HG02623 (cell line): Measurements from ENCODE around the gene SPTLC1.
"Not testable (repeated sequence)": the region's sequence is repeated elsewhere in the genome, so short reads cannot be mapped to it uniquely, and the experiment has no call there.

Experiments
- ATAC-seq: cut with Tn5 transposase; IDR thresholded peaks from one replicate; pipeline ENCODE4 v1.9.1; 2021; ENCODE audit warnings: moderate library complexity; ENCODE audit not compliant: unreplicated experiment

SPTLC1 gene, protein sequence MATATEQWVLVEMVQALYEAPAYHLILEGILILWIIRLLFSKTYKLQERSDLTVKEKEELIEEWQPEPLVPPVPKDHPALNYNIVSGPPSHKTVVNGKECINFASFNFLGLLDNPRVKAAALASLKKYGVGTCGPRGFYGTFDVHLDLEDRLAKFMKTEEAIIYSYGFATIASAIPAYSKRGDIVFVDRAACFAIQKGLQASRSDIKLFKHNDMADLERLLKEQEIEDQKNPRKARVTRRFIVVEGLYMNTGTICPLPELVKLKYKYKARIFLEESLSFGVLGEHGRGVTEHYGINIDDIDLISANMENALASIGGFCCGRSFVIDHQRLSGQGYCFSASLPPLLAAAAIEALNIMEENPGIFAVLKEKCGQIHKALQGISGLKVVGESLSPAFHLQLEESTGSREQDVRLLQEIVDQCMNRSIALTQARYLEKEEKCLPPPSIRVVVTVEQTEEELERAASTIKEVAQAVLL

DNA sequence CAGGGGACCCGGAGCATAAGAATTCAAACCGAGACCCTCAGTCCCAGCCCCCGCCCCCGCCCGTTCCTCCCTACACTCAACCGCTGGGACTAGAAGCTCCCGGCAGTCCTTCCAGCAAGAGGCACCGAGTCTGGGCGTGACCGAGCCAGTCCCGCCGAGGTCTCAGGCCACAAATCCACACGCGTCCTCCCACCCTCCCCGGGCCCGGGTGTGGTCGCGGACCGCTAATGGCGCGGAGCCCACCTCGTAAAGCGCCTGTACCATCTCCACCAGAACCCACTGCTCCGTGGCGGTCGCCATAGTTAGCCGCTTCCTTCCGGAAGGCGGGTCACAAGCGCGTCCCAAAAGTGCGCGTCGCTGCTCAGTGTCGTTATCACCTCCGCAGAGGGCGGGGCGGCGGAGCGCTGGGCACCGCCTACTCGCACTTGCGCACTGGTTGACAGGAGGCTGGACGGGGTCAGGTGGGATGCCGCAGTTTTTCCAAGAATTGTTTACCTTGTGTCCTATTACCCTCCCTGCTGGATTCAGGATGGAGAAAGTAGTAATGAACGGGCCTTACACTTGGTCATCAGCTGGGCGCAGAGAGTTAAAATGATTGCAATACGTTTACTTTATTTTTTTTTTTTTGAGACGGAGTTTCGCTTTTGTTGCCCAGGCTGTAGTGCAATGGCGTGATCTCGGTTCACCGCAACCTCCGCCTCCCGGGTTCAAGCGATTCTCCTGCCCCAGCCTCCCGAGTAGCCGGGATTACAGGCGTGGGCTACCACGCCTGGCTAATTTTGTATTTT is at the start of gene SPTLC1:
SPTLC1 (minus strand) TSS at position 343 of the 788 bp plus-strand sequence; CDS start at position 300, 43 bp downstream.
- ATAC-seq = peak; percentile 95

DNA sequence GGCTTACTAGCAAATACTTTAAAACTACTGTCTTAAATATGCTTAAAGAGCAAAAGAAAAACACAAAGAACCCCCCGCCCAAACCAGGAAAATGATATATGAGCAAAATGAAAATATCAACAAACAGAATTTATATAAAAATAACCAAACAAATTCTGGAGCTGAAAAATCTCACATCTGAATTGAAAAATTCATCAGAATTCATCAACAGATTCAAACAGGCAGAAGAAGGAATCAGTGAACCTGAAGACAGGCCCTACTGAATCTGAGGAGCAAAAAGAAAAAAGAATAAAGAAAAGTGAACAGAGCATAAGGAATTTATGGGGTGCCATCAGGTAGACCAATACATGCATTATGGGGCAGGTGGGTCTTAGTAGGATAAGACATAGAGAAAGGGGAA is 49.8 kb upstream of the SPTLC1 start:
- ATAC-seq = no peak

DNA sequence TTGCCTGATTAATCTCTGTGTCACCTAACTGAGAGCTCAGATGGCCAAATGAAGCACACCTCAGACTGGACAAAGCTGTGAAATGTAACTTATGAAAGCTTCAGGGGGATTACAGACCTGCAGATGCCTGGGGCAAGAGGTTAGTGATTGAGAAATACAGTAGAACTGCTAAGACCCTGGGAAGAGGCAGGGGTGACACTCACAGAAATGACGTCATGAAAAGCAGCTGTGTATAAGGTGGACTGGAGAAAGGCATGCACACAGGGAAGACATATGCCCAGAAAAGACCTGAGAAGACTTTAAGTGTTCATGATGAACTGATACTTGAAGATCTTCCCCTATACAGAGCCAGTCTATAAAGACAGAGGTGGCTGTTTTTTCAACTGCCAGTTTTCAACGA is 49.3 kb upstream of the SPTLC1 start:
- ATAC-seq = no peak

DNA sequence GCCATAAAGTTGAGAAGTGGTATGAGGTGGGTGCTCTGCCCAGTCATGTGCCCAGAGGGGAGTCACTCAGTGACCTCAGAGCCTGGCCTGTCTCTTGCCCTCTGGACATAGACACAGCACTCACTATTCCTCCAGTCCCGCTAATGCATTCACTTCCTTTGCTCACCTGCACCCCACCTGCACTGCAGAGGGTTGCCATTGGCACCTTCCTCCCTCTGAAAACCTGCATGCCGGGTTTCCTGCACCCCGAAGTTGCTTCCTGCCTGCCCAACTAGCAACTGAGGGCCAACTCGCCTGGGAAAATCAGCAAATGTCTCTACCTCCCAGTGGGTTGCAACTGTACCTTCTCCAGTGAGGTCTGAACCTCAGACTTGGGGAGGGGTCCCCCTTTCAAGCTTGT is 48.1 kb upstream of the SPTLC1 start:
- no peak for ATAC-seq

DNA sequence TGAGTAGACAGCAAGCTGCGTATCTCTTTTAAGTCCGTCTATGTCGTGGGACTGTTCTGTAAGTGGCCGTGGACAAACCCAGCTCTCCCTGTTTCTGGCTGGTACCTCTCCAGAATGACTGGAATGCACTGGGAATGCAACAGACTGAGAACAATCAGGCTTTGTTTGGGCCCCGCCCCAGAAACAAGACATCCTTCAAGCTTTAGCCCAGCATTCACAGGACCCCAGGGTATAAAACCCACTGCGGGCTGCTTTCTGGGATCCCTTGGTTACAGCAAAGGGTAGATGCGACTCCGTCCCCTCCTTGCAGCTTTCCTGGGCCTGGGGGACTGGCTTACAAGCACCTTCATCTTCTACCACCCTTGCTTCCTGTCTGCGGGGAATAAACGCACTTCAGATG is 45.6 kb upstream of the SPTLC1 start:
- no peak for ATAC-seq

DNA sequence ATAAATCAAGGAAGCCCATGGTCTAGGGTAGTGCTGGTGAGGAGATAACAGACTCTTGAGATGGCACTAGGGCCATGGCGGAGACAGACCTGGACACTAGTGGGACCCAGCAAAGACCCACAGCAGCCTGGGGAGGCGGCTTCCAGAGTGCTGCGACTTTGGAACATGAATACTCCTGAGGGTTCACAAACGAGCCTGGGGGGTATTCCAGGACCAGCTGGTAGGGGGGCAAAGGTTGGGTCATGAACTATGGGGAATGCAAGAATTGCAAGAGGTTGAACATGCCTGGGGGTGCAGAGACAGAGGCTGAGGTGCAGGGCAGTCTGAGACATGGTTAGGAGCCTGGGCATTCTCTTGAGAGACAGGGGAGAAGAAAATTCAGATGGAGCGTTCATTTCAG is 43.8 kb upstream of the SPTLC1 start:
- no peak for ATAC-seq

DNA sequence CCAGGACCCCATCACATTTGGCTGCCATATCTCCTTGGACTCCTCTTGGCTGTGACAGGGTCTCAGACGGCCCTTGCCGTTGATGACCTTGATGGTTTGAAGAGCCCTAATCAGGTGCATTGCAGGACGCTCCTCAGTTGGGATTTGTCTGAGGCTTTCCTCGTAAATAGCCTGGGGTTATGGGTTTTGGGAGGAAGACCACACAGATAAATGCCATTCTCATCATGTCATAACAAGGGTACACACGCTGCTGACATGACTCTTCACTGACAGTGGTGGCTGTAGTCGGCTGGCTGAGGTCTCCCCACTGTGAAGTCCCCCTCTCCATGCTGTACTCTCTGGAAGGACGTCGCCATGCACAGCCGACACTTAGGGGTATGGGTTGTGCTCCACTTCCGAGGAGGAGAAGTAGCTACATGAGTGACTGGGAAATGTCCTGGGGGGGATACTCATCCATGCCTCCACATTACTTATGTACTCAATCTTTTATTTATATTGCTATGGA is 42.9 kb upstream of the SPTLC1 start:
- ATAC-seq = no peak

DNA sequence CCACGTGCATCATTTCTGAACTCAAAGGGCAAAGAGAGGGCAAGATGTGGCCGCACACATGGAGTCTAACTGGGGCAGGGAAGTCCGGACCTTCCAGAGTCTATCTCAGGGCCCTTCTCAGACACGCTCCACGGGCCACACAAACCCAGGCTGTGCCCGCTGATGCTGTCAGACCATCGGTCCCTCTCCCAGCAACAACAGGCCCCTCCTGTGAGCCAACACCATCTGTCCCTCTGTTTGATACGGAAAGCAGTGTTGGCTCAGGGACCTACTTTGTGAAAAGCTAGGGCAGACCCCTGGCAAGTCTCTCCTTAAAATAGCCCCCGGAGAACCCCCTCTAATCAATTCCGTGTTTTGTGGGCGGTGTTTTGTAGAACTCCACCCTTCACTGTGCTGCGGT is 40.5 kb upstream of the SPTLC1 start:
- ATAC-seq = not testable (repeated sequence)

DNA sequence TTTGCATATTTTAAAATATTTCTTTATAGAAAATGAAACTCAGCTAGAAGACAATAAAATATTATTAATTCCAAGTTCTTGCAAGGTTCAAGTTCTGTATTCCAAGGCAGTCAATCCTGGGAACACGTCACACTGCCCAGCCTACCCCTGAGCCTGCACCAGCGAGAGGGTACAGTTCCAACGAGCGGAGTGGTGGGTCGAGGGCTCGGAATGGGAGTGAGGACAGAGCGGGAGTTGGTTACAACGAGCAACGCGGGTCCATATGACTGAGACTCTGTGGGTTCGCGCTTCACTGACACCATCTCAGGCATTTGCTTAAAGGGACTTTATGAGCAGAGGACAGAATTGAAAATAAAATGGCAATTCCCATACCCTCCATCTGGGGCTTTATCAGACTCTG is 40.0 kb upstream of the SPTLC1 start:
- no peak for ATAC-seq

DNA sequence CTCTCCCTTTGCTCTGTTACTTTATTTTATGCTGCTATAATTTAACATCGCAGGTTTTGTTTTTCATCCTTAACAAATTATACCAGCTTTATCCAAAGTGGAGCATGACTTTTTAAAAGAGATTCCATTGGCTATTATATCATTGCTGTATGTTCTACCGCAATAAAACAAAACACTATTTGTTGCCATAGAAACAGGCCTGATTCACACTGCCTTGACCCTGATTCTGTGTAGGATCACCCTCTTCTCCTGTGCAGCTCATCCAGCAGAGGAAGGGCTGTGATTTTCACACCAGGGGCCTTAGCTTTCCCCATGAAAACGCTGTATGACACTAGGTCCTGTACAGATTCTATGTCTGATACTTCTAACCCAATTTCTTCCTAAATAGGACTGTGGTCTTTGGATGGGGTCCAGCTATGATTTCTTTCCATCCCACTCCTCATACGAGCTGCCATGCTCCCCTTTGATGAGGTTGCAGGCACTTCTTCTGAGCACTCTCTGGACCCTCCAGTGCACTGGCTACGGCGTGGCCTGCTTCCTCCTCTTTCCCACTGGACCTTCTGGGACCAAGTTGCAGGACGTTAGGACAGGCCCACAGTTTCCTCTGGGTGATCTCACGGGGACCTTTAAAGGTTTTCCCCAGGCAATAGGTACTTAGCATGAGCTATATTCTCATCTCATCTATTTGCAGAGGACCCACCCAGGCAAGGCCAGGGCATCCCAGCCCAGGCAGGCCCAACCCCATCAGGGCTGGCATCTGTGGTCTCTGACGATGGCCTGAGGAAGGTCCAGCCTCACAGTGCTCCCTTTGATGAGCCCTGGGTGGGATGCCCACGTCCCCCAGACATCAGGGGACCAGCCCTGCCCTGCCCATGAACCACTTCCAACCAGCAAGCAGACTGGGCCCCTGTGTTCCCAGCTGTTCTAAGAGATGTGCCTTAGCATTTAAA is 38.5 kb upstream of the SPTLC1 start:
- ATAC-seq = not testable (repeated sequence)

DNA sequence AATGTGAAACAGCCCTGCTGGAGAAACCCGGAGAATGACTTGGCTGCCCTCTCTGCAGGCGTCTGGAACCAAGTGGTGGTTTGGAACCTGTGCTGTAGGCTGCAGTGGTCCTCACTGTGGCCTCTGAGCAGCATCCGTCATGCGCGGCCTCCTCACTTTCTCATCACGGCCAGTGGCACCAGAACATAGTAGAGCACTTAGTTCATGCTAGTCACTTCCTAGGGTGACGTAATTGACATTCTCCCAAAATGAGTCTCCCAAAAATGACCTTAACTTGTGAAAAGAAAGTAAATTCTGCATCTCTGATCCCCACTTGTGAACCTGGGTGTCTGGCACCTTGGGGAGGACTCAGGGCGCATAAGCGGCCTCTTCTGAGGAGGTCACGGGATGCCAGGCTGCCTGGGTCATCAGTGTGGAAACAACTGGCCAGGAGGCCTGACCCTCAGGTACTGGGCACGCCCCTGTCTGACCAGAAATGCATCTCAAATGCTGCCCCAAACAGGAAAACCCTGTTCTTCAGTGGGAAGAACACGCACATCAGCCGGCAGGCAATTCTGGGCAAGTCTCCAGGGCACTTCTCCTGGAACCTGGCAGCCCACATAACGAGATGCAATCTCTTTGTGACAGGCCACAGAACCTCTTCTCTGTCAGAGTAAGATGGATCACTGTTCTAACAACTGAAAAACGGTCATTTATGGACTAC is 36.6 kb upstream of the SPTLC1 start:
- ATAC-seq = no peak

DNA sequence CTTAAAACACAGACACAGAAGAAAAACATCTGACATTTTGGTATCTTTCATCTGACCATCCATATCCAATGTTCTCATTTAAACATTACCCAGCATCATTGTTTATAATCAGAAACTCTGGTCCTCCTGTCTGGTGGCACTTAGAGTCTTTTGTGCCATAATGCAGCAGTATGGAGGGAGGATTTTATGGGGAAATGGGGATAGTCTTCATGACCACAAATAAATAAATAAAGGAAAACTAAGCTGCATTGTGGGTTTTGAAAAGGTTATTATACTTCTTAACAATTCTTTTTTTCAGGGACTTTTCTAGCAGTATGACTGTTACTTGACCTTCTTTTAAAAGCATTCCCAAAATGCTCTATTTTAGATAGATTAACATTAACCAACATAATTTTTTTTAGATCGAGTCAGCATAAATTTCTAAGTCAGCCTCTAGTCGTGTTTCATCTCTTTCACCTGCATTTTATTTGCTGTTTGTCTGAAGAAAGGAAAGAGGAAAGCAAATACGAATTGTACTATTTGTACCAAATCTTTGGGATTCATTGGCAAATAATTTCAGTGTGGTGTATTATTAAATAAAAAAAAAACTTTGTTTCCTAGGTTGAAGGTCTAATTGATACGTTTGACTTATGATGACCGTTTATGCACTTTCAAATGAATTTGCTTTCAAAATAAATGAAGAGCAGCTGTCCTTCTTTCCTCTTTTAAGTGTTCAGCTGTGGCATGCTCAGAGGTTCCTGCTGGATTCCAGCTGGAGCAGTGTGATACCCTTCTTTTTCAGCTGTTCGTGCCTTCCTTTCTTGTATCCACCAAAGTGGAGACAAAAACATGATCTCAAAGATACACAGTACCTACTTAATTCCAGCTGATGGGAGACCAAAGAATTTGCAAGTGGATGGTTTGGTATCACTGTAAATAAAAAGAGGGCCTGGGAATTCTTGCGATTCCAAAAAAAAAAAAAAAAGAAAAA is 35.6 kb upstream of the SPTLC1 start:
- not testable (repeated sequence) for ATAC-seq

DNA sequence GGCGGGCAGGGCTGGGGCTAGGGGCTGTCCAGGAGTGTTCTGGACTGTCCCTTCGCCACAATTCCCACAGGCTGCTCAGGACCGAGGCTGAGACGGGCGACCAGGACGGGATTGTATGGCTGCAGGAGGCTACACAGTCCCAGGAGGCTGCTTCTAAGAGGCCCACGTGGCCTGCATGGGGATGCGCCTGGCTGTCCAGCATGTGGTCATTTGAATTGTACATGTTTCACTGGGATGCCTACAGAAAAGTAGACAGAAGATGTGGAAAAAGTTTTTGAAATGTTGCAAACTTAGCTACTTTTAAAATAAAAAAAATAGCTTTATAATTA is 32.6 kb upstream of the SPTLC1 start:
- no peak for ATAC-seq

DNA sequence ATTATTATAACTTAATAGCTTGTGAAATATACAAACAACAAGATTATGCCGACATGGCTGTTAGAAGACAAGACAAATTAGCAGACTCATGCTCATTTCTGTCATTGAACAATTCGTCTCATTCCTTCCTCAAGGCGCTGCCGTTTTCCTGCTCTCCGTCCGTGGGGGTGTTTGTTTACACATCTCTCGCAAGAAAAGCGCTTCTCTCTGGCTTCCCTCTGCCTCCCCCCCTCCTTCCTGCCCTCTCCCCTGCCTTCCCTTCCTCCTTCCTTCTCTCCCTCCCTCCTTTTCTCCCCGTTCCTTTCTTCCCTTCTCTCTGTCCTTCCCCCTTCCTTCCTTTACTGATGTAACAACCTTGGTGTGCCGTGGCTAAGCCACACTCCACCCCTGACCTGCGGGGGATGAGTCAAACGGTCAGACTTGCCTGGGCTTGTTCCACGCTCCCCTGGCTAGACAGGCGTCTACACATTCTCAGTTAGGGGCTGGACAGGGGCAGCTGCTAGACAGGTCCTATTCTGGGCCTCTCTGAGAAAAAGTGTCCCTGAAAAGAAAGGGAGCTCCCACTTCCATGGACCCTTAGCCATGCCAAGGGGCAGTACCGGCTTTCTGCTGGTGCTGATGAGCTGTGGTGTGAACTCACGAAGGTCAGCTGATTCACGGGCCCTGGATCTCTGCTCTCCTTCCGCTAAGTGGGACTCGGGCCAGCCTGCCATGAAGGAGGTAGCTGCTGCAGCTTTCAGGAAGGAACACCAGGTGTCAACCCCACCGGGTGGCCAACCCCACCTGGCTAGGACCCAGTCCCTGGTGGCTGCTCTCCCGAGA is 32.0 kb upstream of the SPTLC1 start:
- no peak for ATAC-seq

DNA sequence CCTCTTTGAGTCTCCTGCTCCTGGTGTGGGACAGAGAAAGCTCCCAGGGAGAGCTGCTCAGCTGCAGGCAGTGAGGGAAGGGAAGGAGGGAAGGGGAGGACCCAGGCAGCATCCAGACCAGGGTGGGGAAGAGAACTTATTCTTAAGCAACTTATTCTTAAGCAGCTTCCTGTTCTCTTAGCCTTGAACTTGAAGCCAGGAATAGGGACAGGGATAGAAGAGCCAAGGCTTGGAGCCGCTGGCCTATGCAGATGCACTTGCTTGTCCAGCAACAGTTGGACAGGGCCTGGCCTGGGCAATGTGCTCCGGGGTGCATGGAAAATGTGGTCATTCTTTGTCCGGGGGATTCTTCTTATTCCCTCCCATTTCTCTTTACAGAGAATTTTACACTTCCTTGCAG is 31.4 kb upstream of the SPTLC1 start:
- no peak for ATAC-seq

DNA sequence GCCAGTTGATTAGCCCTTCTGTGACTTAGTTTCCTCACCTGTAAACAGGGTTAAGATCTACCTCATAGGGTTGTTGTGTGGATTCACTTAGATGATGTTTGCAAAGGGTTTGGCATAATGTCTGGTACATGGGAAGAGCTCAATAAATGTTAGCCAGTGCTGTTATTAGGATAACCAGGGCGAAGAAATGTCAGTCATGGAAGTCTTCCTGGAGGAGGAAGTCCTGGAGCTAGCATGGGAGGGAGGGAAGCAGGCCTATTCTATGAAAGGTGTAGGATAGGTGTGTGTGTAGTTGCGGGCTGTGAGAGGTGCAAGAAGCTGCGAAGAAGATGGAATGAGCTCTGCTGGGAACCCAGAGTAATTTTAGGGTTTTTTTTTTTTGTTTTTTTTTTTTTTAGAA is 30.6 kb upstream of the SPTLC1 start:
- ATAC-seq = not testable (repeated sequence)

DNA sequence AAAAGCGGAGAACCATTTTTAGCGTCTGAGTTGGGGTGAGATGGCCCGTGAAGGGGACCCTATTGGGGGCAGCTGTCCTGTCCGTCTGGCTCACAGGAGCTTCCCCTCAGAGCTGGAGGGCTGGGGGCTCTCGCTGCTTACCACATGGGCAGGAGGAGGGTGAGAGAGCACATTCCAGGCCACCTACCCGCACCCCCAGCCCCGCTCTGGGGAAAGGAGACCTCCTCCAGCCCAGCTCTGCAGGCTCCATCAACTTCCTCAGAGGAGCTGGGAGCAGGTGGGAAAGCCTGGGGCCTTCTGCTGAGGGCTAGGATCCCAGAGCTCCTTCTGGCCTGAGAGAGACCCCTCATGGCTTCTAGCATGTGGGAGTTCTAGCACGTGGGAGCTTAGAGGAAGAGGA is 27.1 kb upstream of the SPTLC1 start:
- no peak for ATAC-seq
